Measurements from ENCODE around the gene CACYBP. TPM values are rescaled to one million over a fixed set of nuclear protein-coding genes. Genes with fewer than 3 reads are reported as not detected.
"Not testable (repeated sequence)": the region's sequence is repeated elsewhere in the genome, so short reads cannot be mapped to it uniquely, and the experiment has no call there.

Gene CACYBP
- total RNA-seq, 1 donor from 2014 or later: 75.6 TPM

- H3K9me3 ChIP-seq (replicated peaks): no peaks in the 10 kb centered on the region
- intact Hi-C loops (cut with micrococcal nuclease): no loop called here
- TF ChIP-seq CTCF (IDR thresholded peaks at IDR 0.05; ENCODE audit: borderline replicate concordance): no peak
- peaks cover 10% of the 10 kb centered on the region for H3K4me1 ChIP-seq
- no peaks in the 10 kb centered on the region for H3K27me3 ChIP-seq (ENCODE audit: low read depth)
- no peak overlapping the region for H3K27ac ChIP-seq (replicated peaks)
- no peak for DNase-seq
- H3K36me3 ChIP-seq: peaks cover 93% of the 10 kb centered on the region
- no peak overlapping the region for H3K4me3 ChIP-seq
Observed at GRCh38 chr1:175013445-175013844, 13.7 kb downstream of the CACYBP start.

GRCh38 chr1:175015243-175015642 is 15.5 kb downstream of the CACYBP start:
- peaks cover 83% of the 10 kb centered on the region for H3K36me3 ChIP-seq

GRCh38 chr1:175019524-175019923 is 19.8 kb downstream of the CACYBP start:
- no peak overlapping the region for H3K4me3 ChIP-seq
- peaks cover 30% of the 10 kb centered on the region for H3K4me1 ChIP-seq
- H3K27ac ChIP-seq (replicated peaks): no peak overlapping the region
- H3K9me3 ChIP-seq (replicated peaks): no peaks in the 10 kb centered on the region
- TF ChIP-seq CTCF (IDR thresholded peaks at IDR 0.05; ENCODE audit: borderline replicate concordance): no peak
- no peaks in the 10 kb centered on the region for H3K27me3 ChIP-seq (ENCODE audit: low read depth)
- intact Hi-C loops (cut with micrococcal nuclease): no loop called here
- DNase-seq: no peak
- peaks cover 40% of the 10 kb centered on the region for H3K36me3 ChIP-seq

More at GRCh38 chr1:175015243-175015642, 15.5 kb downstream of the CACYBP start:
- Histone ChIP-seq H3K4me3 (no peak overlapping the region), H3K4me1 (no peaks in the 10 kb centered on the region), H3K9me3 (replicated peaks) (no peaks in the 10 kb centered on the region), H3K27ac (replicated peaks) (no peak overlapping the region), H3K27me3 (ENCODE audit: low read depth) (no peaks in the 10 kb centered on the region)
- no peak for TF ChIP-seq CTCF (IDR thresholded peaks at IDR 0.05; ENCODE audit: borderline replicate concordance)
- intact Hi-C loops (cut with micrococcal nuclease): no loop called here
- no peak for DNase-seq

GRCh38 chr1:175023043-175023921 is 23.5 kb downstream of the CACYBP start, which contains the start of gene MRPS14:
TSS of gene MRPS14 (minus strand) at chr1:175023425. CDS start at chr1:175023408, 17 bp downstream.
- Histone ChIP-seq H3K27me3 (ENCODE audit: low read depth) (no peaks in the 10 kb centered on the region), H3K4me3 (peak within 1 kb of the TSS; percentile 92), H3K4me1 (peaks cover 30% of the 10 kb centered on the region), H3K27ac (replicated peaks) (peak within 1 kb of the TSS; percentile 85), H3K9me3 (replicated peaks) (no peaks in the 10 kb centered on the region), H3K36me3 (peaks cover 3% of the 10 kb centered on the region)
- peak; percentile 98 for DNase-seq
- TF ChIP-seq CTCF (IDR thresholded peaks at IDR 0.05; ENCODE audit: borderline replicate concordance): no peak
- intact Hi-C loops (cut with micrococcal nuclease): no loop called here

- H3K9me3 ChIP-seq (replicated peaks); intact Hi-C loops (cut with micrococcal nuclease); H3K36me3 ChIP-seq; DNase-seq; H3K27me3 ChIP-seq (ENCODE audit: low read depth): not testable (repeated sequence)
- peaks cover 30% of the 10 kb centered on the region for H3K4me1 ChIP-seq
- peak overlapping the region; percentile 92 for H3K4me3 ChIP-seq
- H3K27ac ChIP-seq (replicated peaks): peak overlapping the region; percentile 85
Observed at GRCh38 chr1:175023922-175024242, 24.1 kb downstream of the CACYBP start.

GRCh38 chr1:175024773-175025172 is 25.0 kb downstream of the CACYBP start:
- no peaks in the 10 kb centered on the region for H3K36me3 ChIP-seq
- no peak for DNase-seq
- no peak for TF ChIP-seq CTCF (IDR thresholded peaks at IDR 0.05; ENCODE audit: borderline replicate concordance)
- peaks cover 30% of the 10 kb centered on the region for H3K4me1 ChIP-seq
- H3K27me3 ChIP-seq (ENCODE audit: low read depth): no peaks in the 10 kb centered on the region
- intact Hi-C loops (cut with micrococcal nuclease): no loop called here
- H3K27ac ChIP-seq (replicated peaks): no peak overlapping the region
- no peak overlapping the region for H3K4me3 ChIP-seq
- H3K9me3 ChIP-seq (replicated peaks): no peaks in the 10 kb centered on the region
